H1 (cell line): ENCODE results near the gene PSMB5. TPM values are rescaled to one million over a fixed set of nuclear protein-coding genes. Genes with fewer than 3 reads are reported as not detected.

ENCODE experiments used
- CTCF ChIA-PET: fragments of 300-600 bp; sonication (Branson Sonifier 250); formaldehyde crosslinking; loops from one replicate; lab custom pipeline; 2021; ENCODE audit not compliant: partially characterized antibody; lab: Charles Lee
- POLR2A ChIA-PET: fragments of 300-600 bp; sonication (Branson Sonifier 250); formaldehyde crosslinking; loops from one replicate; lab custom pipeline; 2021; ENCODE audit warnings: inconsistent platforms; ENCODE audit not compliant: partially characterized antibody; lab: Charles Lee
- DNase-seq, 2 experiments: peaks; one replicate each; pipeline versions ENCODE4 v3.0.0 to v3.0.0-alpha.2; 2010 to 2022; ENCODE audit warnings: low spot score in 2 of 2, low read depth in 1 of 2, mixed read lengths in 1 of 2
- FAIRE-seq: peaks from 2 replicates; lab custom pipeline; 2011; peaks lifted over from hg19 to GRCh38; lab: Jason Lieb, UNC
- H2AFZ ChIP-seq: 2 replicates; pipeline ENCODE4 v1.8.1; 2012; ENCODE audit warnings: low read length, inconsistent platforms
- H2AK5ac ChIP-seq: 2 replicates; pipeline ENCODE4 v1.6.1; 2013; ENCODE audit warnings: low read depth, low read length
- H2BK120ac ChIP-seq: replicated peaks from 2 replicates; pipeline ENCODE3; 2013; ENCODE audit warnings: low read depth, low read length, inconsistent platforms
- H2BK12ac ChIP-seq: 2 replicates; pipeline ENCODE4 v1.6.1; 2013; ENCODE audit warnings: low read depth, low read length
- H2BK15ac ChIP-seq: 2 replicates; pipeline ENCODE4 v1.6.1; 2013; ENCODE audit warnings: low read length
- H2BK20ac ChIP-seq: 2 replicates; pipeline ENCODE4 v1.6.1; 2013; ENCODE audit warnings: low read length
- H2BK5ac ChIP-seq: 2 replicates; pipeline ENCODE4 v1.6.1; 2013; ENCODE audit warnings: low read depth, low read length
- H3K14ac ChIP-seq: 2 replicates; pipeline ENCODE4 v1.6.1; 2013; ENCODE audit warnings: inconsistent platforms; ENCODE audit not compliant: insufficient read length
- H3K18ac ChIP-seq: 2 replicates; pipeline ENCODE4 v1.6.1; 2013; ENCODE audit warnings: low read length; ENCODE audit errors: extremely low read depth
- H3K23ac ChIP-seq: 2 replicates; pipeline ENCODE4 v1.6.1; 2013; ENCODE audit warnings: inconsistent platforms; ENCODE audit not compliant: insufficient read length
- H3K23me2 ChIP-seq: 2 replicates; pipeline ENCODE4 v1.6.1; 2013; ENCODE audit warnings: low read depth, low read length
- H3K27ac ChIP-seq: 2 replicates; pipeline ENCODE4 v1.6.1; 2011; ENCODE audit warnings: low read depth, low read length, inconsistent platforms
- H3K27me3 ChIP-seq, 4 experiments: replicated peaks in 1 of 4; 1 replicate in 1 of 4; 2 replicates in 3 of 4; pipeline versions ENCODE4 v1.6.1 to v1.8.1; 2011 to 2013; ENCODE audit warnings: low read length in 3 of 4, mild to moderate bottlenecking in 3 of 4, inconsistent platforms in 2 of 4, mixed read lengths in 2 of 4, moderate library complexity in 1 of 4; ENCODE audit not compliant: control insufficient read depth in 3 of 4, insufficient read depth in 3 of 4; ENCODE audit errors: extremely low read depth in 1 of 4
- H3K36me3 ChIP-seq, 4 experiments: 2 replicates each; pipeline versions ENCODE4 v1.6.1 to v1.8.1; 2011 to 2013; ENCODE audit warnings: mild to moderate bottlenecking in 4 of 4, low read length in 3 of 4, moderate library complexity in 2 of 4, control low read depth in 1 of 4, inconsistent platforms in 1 of 4; ENCODE audit not compliant: insufficient read depth in 4 of 4, control insufficient read depth in 2 of 4
- H3K4ac ChIP-seq: replicated peaks from 2 replicates; pipeline ENCODE3; 2013; ENCODE audit warnings: low read length, low read depth, mixed read lengths, inconsistent platforms; ENCODE audit not compliant: insufficient read length
- H3K4me1 ChIP-seq, 4 experiments: replicated peaks in 1 of 4; 1 replicate in 1 of 4; 2 replicates in 3 of 4; pipeline versions ENCODE4 v1.6.1 to v1.8.1; 2011 to 2013; ENCODE audit warnings: low read length in 3 of 4, inconsistent platforms in 2 of 4, mixed read lengths in 1 of 4; ENCODE audit not compliant: insufficient read depth in 4 of 4, control insufficient read depth in 3 of 4
- H3K4me2 ChIP-seq, 2 experiments: 2 replicates each; pipeline versions ENCODE4 v1.6.1 to v1.8.1; 2011 to 2013; ENCODE audit warnings: low read depth in 2 of 2, low read length in 2 of 2, control low read depth in 1 of 2, inconsistent platforms in 1 of 2, mild to moderate bottlenecking in 1 of 2; ENCODE audit not compliant: insufficient read depth in 1 of 2
- H3K4me3 ChIP-seq, 4 experiments: fragments of 200-600, 300-600 bp in 1 of 4; sonication (generic), shearing (Covaris generic), sonication (Bioruptor Twin) in 1 of 4; 2 replicates each; pipeline versions ENCODE4 v1.5.1 to v1.8.1; 2011 to 2016; ENCODE audit warnings: low read length in 4 of 4, low read depth in 3 of 4, control low read depth in 2 of 4, inconsistent platforms in 2 of 4, mild to moderate bottlenecking in 2 of 4, mixed read lengths in 1 of 4, moderate library complexity in 1 of 4; ENCODE audit not compliant: insufficient read depth in 2 of 4; ENCODE audit errors: extremely low read depth in 1 of 4
- H3K56ac ChIP-seq: replicated peaks from 2 replicates; pipeline ENCODE3; 2013; ENCODE audit warnings: low read depth, mild to moderate bottlenecking, mixed read lengths, low read length, inconsistent platforms; ENCODE audit not compliant: insufficient read length
- H3K79me1 ChIP-seq: 2 replicates; pipeline ENCODE4 v1.6.1; 2013; ENCODE audit warnings: low read depth, low read length, control low read depth
- H3K79me2 ChIP-seq, 2 experiments: 2 replicates each; pipeline versions ENCODE4 v1.6.1 to v1.8.1; 2012 to 2013; ENCODE audit warnings: low read length in 2 of 2, mild to moderate bottlenecking in 2 of 2, inconsistent platforms in 1 of 2; ENCODE audit not compliant: insufficient read depth in 2 of 2, control insufficient read depth in 1 of 2
- H3K9ac ChIP-seq, 4 experiments: replicated peaks in 1 of 4; 1 replicate in 1 of 4; 2 replicates in 3 of 4; pipeline versions ENCODE4 v1.6.1 to v1.8.1; 2011 to 2013; ENCODE audit warnings: low read depth in 3 of 4, low read length in 3 of 4, control low read depth in 2 of 4, mild to moderate bottlenecking in 2 of 4, moderate library complexity in 2 of 4, inconsistent platforms in 1 of 4; ENCODE audit errors: extremely low read depth in 1 of 4
- H3K9me3 ChIP-seq, 2 experiments: 2 replicates each; pipeline versions ENCODE4 v1.6.1 to v1.8.1; 2012 to 2013; ENCODE audit warnings: mild to moderate bottlenecking in 2 of 2, moderate library complexity in 2 of 2, control low read depth in 1 of 2, inconsistent platforms in 1 of 2, low read depth in 1 of 2, low read length in 1 of 2, mixed read lengths in 1 of 2; ENCODE audit not compliant: insufficient read depth in 2 of 2
- H4K20me1 ChIP-seq, 2 experiments: replicated peaks in 1 of 2; 2 replicates each; pipeline versions ENCODE3 to v1.8.1; 2011 to 2013; ENCODE audit warnings: inconsistent platforms in 2 of 2, low read length in 2 of 2, mild to moderate bottlenecking in 1 of 2; ENCODE audit not compliant: insufficient read depth in 2 of 2, control insufficient read depth in 1 of 2
- H4K5ac ChIP-seq: 2 replicates; pipeline ENCODE4 v1.6.1; 2013; ENCODE audit warnings: low read length, low read depth, mixed read lengths, inconsistent platforms; ENCODE audit not compliant: insufficient read length
- H4K8ac ChIP-seq: 2 replicates; pipeline ENCODE4 v1.8.0; 2013; ENCODE audit warnings: mild to moderate bottlenecking, moderate library complexity, low read length, inconsistent platforms; ENCODE audit not compliant: insufficient read depth; ENCODE audit errors: extremely low read depth
- H4K91ac ChIP-seq: replicated peaks from 2 replicates; pipeline ENCODE3; 2013; ENCODE audit warnings: low read length, mixed read lengths, inconsistent platforms; ENCODE audit not compliant: insufficient read length
- CHD2 ChIP-seq: IDR thresholded peaks from 2 replicates; pipeline ENCODE4 v1.6.1; 2012; ENCODE audit warnings: low read length, improper control_type of control experiment
- GABPA ChIP-seq: IDR thresholded peaks from 2 replicates; pipeline ENCODE4 v1.6.1; 2011; ENCODE audit warnings: mild to moderate bottlenecking, low read length, moderate library complexity, borderline replicate concordance; ENCODE audit not compliant: insufficient read depth
- KDM4A ChIP-seq: IDR thresholded peaks from one replicate; pipeline ENCODE4 v1.7.1; 2012; ENCODE audit warnings: low read depth, mild to moderate bottlenecking, moderate library complexity, low read length, inconsistent platforms; ENCODE audit not compliant: severe bottlenecking
- POLR2A ChIP-seq, 2 experiments: IDR thresholded peaks; 1 replicate in 1 of 2; 2 replicates in 1 of 2; pipeline ENCODE4 v1.6.1; 2011; ENCODE audit warnings: low read depth in 2 of 2, low read length in 2 of 2, mild to moderate bottlenecking in 2 of 2; ENCODE audit errors: control extremely low read depth in 1 of 2
- TCF12 ChIP-seq: IDR thresholded peaks from 2 replicates; pipeline ENCODE4 v1.6.1; 2011; ENCODE audit warnings: low read depth, mild to moderate bottlenecking, low read length
- WGBS, 2 experiments: shearing (Covaris generic) in 1 of 2; methylation state at CpG; one replicate each; pipeline versions ENCODE4 v1.1.6 to v1.1.7; 2013 to 2015; ENCODE audit warnings: low lambda C conversion rate in 2 of 2, mixed read lengths in 2 of 2, inconsistent platforms in 1 of 2, low coverage in 1 of 2, missing lambda C conversion rate in 1 of 2; ENCODE audit not compliant: insufficient replicate concordance in 2 of 2, insufficient coverage in 1 of 2, insufficient read length in 1 of 2; ENCODE audit errors: extremely low coverage in 1 of 2, missing lambda C conversion rate in 1 of 2; 5-methylcytosine and 5-hydroxymethylcytosine counted together
- polyA plus RNA-seq, 7 experiments: library from polyadenylated mRNA; depleted of rRNA in 3 of 7; stranded (reverse) in 5 of 7; unstranded in 2 of 7; fragments of >200 nt in 5 of 7; fragments of 200-250 nt in 2 of 7; gene quantifications; 1 replicate in 5 of 7; 2 replicates in 1 of 7; 4 replicates in 1 of 7; pipeline versions ENCODE4 v1.2.1 to v1.2.3, GENCODE V29; 2011 to 2013; ENCODE audit warnings: missing spikeins in 2 of 7, mixed read lengths in 2 of 7
- total RNA-seq: library from RNA; stranded (reverse); fragmentation: NEBNext Ultra II Directional; extraction: Animal tissue kit (Norgen Biotek cat#: 25700); gene quantifications from 2 replicates; pipeline ENCODE4 v1.2.1, GENCODE V29; 2021
- TF ChIP-seq, protein P1 (sequence below): IDR thresholded peaks from 2 replicates; pipeline ENCODE4 v1.6.1; 2012; ENCODE audit warnings: low read length, inconsistent platforms
- TF ChIP-seq, protein P2 (sequence below): IDR thresholded peaks from 2 replicates; pipeline ENCODE4 v1.6.1; 2011; ENCODE audit warnings: low read length, improper control_type of control experiment

The PSMB5 gene
- total and polyA plus RNA-seq, 2 of the 8 experiments (the other 6 are each of a cell fraction or from before 2014, with no cell fraction given), result 254 to 510 TPM

DNA sequence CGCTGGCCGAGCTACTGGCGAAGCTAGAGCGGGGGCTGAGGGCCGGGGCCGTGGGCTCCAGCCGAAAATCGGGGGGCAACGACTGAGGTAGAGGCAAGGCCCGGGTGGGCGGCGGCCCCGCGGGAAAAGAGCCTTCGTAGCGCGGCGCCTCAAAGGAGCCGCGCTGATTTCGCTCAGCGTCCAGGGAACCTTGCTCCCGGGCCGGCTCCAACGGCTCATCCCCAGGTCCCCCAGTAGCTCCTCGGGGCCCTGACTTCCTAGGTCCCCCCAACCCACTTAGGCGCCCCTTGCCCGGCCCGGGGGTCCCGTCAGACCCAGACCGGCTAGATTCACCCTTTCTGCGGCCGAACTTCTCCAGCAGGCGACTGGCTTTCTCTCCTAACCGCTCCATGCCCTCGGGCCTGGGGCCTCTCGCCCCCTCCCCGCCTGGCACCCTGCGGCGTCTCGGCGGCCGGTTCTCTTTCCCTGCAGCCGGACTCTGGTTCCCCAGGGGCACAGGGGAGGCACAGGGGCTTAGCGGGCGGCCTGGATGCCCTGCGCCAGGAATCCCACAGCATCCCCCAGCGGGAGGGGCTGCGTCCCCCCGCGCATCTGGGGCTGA is 52.7 kb downstream of the PSMB5 start:
- Histone ChIP-seq H4K8ac (peak overlapping the region; percentile 69; the same call in 1 of the 2 replicates), H2BK12ac (no peak overlapping the region), H3K14ac (no peak overlapping the region), H3K36me3 (peaks cover 0 to 18% (median 3%) of the 10 kb centered on the region in 4 experiments; a peak in 3 of 8 replicates), H2AK5ac (no peak overlapping the region), H2BK120ac (no peak overlapping the region), H2BK5ac (peak overlapping the region; percentile 16; the same call in 1 of the 2 replicates), H3K23ac (no peak overlapping the region), H3K4me3 (peak overlapping the region; percentile 72 to 94 (median 76)), H3K4me2 (peak overlapping the region; percentile 81 to 93), H3K9ac (peak overlapping the region; percentile 2 to 93 (median 80)), H3K4ac (no peak overlapping the region), H2BK15ac (no peak overlapping the region), H3K27ac (0 out of 2 replicates have a peak overlapping the region, but pooled peaks have one; percentile 29), H3K79me1 (no peaks in the 10 kb centered on the region), H3K56ac (peak overlapping the region; percentile 56), H2BK20ac (no peak overlapping the region), H2AFZ (no peak overlapping the region), H3K79me2 (peaks cover 0 to 44% of the 10 kb centered on the region in 2 experiments; a peak in 2 of 4 replicates), H4K20me1 (no peaks in the 10 kb centered on the region), H3K9me3 (peaks cover 2 to 4% of the 10 kb centered on the region in 2 experiments; a peak in 1 of 4 replicates), H3K4me1 (peaks cover 22 to 26% (median 26%) of the 10 kb centered on the region in 4 experiments), H3K23me2 (peaks cover 16% of the 10 kb centered on the region), H4K91ac (no peak overlapping the region), H4K5ac (peak overlapping the region; percentile 53), H3K27me3 (peaks cover 0 to 9% (median 4%) of the 10 kb centered on the region in 4 experiments; a peak in 2 of 7 replicates)
- FAIRE-seq (no peak), DNase-seq (peak in 1 of 2 experiments; percentile 81)
- ChIA-PET CTCF (interaction anchor here (0.5 to 23.0 kb wide), 18 partner anchors 7 to 366 kb away, joined by 3 to 785 read pairs (median 5); partner anchors contain the start of genes CDH24, PRMT5 and PSMB11), POLR2A (interaction anchor here (0.8 to 13.2 kb wide), 30 partner anchors 12 to 173 kb away, joined by 3 to 133 read pairs (median 6); partner anchors contain the start of genes ACIN1, C14orf119, CDH24 and HAUS4)
- WGBS, 2 experiments, result 1% methylated on average over 38 of the region's 51 CpGs; no CpG with 5 or more reads in 1 of the 2 experiments
- TF ChIP-seq GABPA, result no peak
- TF ChIP-seq POLR2A (IDR thresholded peaks at IDR 0.05; ENCODE audit: control extremely low read depth in 1 of 2, low read depth in 2 of 2, low read length in 2 of 2), result peak in 1 of 2 experiments; percentile 56; a peak in 1 of 3 replicates
- TF ChIP-seq, protein P1, sequence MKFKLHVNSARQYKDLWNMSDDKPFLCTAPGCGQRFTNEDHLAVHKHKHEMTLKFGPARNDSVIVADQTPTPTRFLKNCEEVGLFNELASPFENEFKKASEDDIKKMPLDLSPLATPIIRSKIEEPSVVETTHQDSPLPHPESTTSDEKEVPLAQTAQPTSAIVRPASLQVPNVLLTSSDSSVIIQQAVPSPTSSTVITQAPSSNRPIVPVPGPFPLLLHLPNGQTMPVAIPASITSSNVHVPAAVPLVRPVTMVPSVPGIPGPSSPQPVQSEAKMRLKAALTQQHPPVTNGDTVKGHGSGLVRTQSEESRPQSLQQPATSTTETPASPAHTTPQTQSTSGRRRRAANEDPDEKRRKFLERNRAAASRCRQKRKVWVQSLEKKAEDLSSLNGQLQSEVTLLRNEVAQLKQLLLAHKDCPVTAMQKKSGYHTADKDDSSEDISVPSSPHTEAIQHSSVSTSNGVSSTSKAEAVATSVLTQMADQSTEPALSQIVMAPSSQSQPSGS, result no peak
- TF ChIP-seq, protein P2, sequence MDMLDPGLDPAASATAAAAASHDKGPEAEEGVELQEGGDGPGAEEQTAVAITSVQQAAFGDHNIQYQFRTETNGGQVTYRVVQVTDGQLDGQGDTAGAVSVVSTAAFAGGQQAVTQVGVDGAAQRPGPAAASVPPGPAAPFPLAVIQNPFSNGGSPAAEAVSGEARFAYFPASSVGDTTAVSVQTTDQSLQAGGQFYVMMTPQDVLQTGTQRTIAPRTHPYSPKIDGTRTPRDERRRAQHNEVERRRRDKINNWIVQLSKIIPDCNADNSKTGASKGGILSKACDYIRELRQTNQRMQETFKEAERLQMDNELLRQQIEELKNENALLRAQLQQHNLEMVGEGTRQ, result no peak
- TF ChIP-seq CHD2, result no peak
- no peak for TF ChIP-seq TCF12
- peak; percentile 0 for TF ChIP-seq KDM4A
- TF ChIP-seq, all 59 proteins: peak for 2
- H3K18ac ChIP-seq, result peak overlapping the region; percentile 78
